BE2C (cell line): ENCODE measurements around the gene MEIS2.

Experiments
- DNase-seq: peaks from one replicate; pipeline ENCODE4 v3.0.0-alpha.2; 2020
- H3K27me3 ChIP-seq: fragments of 250-450 bp; sonication (Bioruptor Pico); 2 replicates; pipeline ENCODE4 v1.5.1; 2020; ENCODE audit warnings: mild to moderate bottlenecking
- H3K36me3 ChIP-seq: fragments of 250-450 bp; sonication (Bioruptor Pico); 2 replicates; pipeline ENCODE4 v1.5.1; 2020; ENCODE audit warnings: mild to moderate bottlenecking
- H3K4me1 ChIP-seq: fragments of 250-450 bp; sonication (Bioruptor Pico); 2 replicates; pipeline ENCODE4 v1.5.1; 2020
- H3K4me3 ChIP-seq: 2 replicates; pipeline ENCODE4 v1.5.1; 2011; ENCODE audit warnings: low read depth, low read length
- H3K9me3 ChIP-seq: fragments of 250-450 bp; sonication (Bioruptor Pico); 2 replicates; pipeline ENCODE4 v1.5.1; 2020
- CTCF ChIP-seq: IDR thresholded peaks from 2 replicates; pipeline ENCODE4 v1.5.1; 2012; ENCODE audit warnings: mild to moderate bottlenecking, low read depth, low read length

MEIS2 gene

GRCh38 chr15:37004981-37005735, 95.2 kb downstream of the MEIS2 start:
- H3K27me3 ChIP-seq = no peaks in the 10 kb centered on the region
- no peak for DNase-seq
- peaks cover 33% of the 10 kb centered on the region for H3K36me3 ChIP-seq
- peaks cover 4% of the 10 kb centered on the region; the same call in 1 of the 2 replicates for H3K9me3 ChIP-seq
- no peak for TF ChIP-seq CTCF
- peaks cover 9% of the 10 kb centered on the region for H3K4me1 ChIP-seq
- no peak overlapping the region for H3K4me3 ChIP-seq

GRCh38 chr15:37004373-37004869, 95.9 kb downstream of the MEIS2 start:
- DNase-seq = peak; percentile 30
- H3K36me3 ChIP-seq = peaks cover 33% of the 10 kb centered on the region
- no peak overlapping the region for H3K4me3 ChIP-seq
- H3K4me1 ChIP-seq = peaks cover 9% of the 10 kb centered on the region
- no peaks in the 10 kb centered on the region for H3K27me3 ChIP-seq
- H3K9me3 ChIP-seq = peaks cover 4% of the 10 kb centered on the region; the same call in 1 of the 2 replicates
- no peak for TF ChIP-seq CTCF

- peaks cover 33% of the 10 kb centered on the region for H3K36me3 ChIP-seq
- peak; percentile 35 for DNase-seq
- no peaks in the 10 kb centered on the region for H3K27me3 ChIP-seq
- peaks cover 13% of the 10 kb centered on the region for H3K4me1 ChIP-seq
- TF ChIP-seq CTCF = no peak
- peaks cover 4% of the 10 kb centered on the region; the same call in 1 of the 2 replicates for H3K9me3 ChIP-seq
- no peak overlapping the region for H3K4me3 ChIP-seq
Measured at GRCh38 chr15:37002041-37002672, 98.2 kb downstream of the MEIS2 start.

GRCh38 chr15:37001417-37001816, 98.9 kb downstream of the MEIS2 start:
- no peak for DNase-seq
- no peak for TF ChIP-seq CTCF
- Histone ChIP-seq H3K27me3 (no peaks in the 10 kb centered on the region), H3K4me1 (peaks cover 13% of the 10 kb centered on the region), H3K9me3 (peaks cover 4% of the 10 kb centered on the region; the same call in 1 of the 2 replicates), H3K36me3 (peaks cover 27% of the 10 kb centered on the region), H3K4me3 (no peak overlapping the region)

- no peaks in the 10 kb centered on the region for H3K27me3 ChIP-seq
- peaks cover 14% of the 10 kb centered on the region for H3K4me1 ChIP-seq
- no peak for DNase-seq
- TF ChIP-seq CTCF = no peak
- H3K4me3 ChIP-seq = no peak overlapping the region
- peaks cover 15% of the 10 kb centered on the region for H3K36me3 ChIP-seq
- H3K9me3 ChIP-seq = peaks cover 4% of the 10 kb centered on the region; the same call in 1 of the 2 replicates
Measured at GRCh38 chr15:36999778-37000177, 100.6 kb downstream of the MEIS2 start.
